ENCODE data around the gene KIF2A.

The KIF2A gene

GRCh38 chr5:62385131-62385530 is 79.1 kb downstream of the KIF2A start:
- no peak for DNase-seq (ENCODE audit: low read depth in 2 of 2)

GRCh38 chr5:62385816-62386400 is 79.9 kb downstream of the KIF2A start:
- DNase-seq (ENCODE audit: low read depth in 2 of 2) = no peak

- no peak for DNase-seq (ENCODE audit: low read depth in 2 of 2)
These were observed 80.8 kb downstream of the KIF2A start for GRCh38 chr5:62386824-62387223.

GRCh38 chr5:62395210-62395950 is 89.4 kb downstream of the KIF2A start:
- no peak for DNase-seq (ENCODE audit: low read depth in 2 of 2)

GRCh38 chr5:62403411-62404250 is 97.6 kb downstream of the KIF2A start, which contains the start of gene DIMT1:
Gene DIMT1, minus strand, starts transcription at chr5:62403905. Its CDS starts 133 bp downstream, at chr5:62403772.
- DNase-seq (ENCODE audit: low read depth in 2 of 2) = peak; percentile 85 to 91

GRCh38 chr5:62412549-62413329 is 106.7 kb downstream of the KIF2A start, which contains the start of gene IPO11:
Gene IPO11, plus strand, starts transcription at chr5:62412763. Its CDS starts 24,517 bp downstream, at chr5:62437280.
- DNase-seq (ENCODE audit: low read depth in 2 of 2) = peak; percentile 98

GRCh38 chr5:62413711-62414110 is 107.7 kb downstream of the KIF2A start:
- DNase-seq (ENCODE audit: low read depth in 2 of 2) = no peak

GRCh38 chr5:62418462-62419076 is 112.6 kb downstream of the KIF2A start:
- DNase-seq (ENCODE audit: low read depth in 2 of 2) = no peak

GRCh38 chr5:62419609-62420008 is 113.6 kb downstream of the KIF2A start:
- no peak for DNase-seq (ENCODE audit: low read depth in 2 of 2)

GRCh38 chr5:62421414-62421813 is 115.4 kb downstream of the KIF2A start:
- no peak for DNase-seq (ENCODE audit: low read depth in 2 of 2)

- no peak for DNase-seq (ENCODE audit: low read depth in 2 of 2)
These were observed 118.8 kb downstream of the KIF2A start for GRCh38 chr5:62424763-62425162.

GRCh38 chr5:62431735-62432620 is 126.0 kb downstream of the KIF2A start:
- no peak for DNase-seq (ENCODE audit: low read depth in 2 of 2)

- DNase-seq (ENCODE audit: low read depth in 2 of 2) = no peak
These were observed 126.6 kb downstream of the KIF2A start for GRCh38 chr5:62432621-62433064.

All from stimulated activated CD8-positive, alpha-beta memory T cell treated with anti-CD3 and anti-CD28 coated beads, Interleukin-15, amount 100 ng/mL, for 4 hours (primary cell).